GM18873 (cell line): Measurements from ENCODE around the gene DENND1A.
"Not testable (repeated sequence)": the region's sequence is repeated elsewhere in the genome, so short reads cannot be mapped to it uniquely, and the experiment has no call there.

Experiments used
- ATAC-seq: cut with Tn5 transposase; IDR thresholded peaks from one replicate; pipeline ENCODE4 v1.9.1; 2021; ENCODE audit warnings: mild to moderate bottlenecking, moderate library complexity, moderate number of reproducible peaks; ENCODE audit not compliant: unreplicated experiment, low FRiP score

The DENND1A gene

DNA sequence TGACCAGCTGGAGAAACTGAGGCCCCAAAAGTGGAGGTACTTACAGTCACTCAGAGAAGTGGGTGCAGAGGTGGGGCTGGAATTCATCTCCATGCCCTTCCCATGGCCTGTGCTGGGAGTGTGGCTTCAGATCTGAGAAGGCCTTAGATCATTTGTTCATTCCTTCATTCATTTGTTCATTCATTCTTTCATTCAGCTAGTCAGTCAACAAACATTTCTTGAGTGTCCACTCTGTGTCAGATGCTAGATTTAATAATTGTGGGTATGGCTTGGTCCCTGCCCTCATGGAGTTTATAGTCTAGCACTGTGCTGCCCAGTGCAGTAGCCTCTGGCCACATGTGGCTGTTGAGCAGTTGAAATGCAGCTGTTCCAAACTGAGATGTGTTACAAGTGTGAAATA, 593.0 kb downstream of the DENND1A start:
- no peak for ATAC-seq

- ATAC-seq = no peak
Measured at GRCh38 chr9:123336449-123336848, 593.5 kb downstream of the DENND1A start.

DNA sequence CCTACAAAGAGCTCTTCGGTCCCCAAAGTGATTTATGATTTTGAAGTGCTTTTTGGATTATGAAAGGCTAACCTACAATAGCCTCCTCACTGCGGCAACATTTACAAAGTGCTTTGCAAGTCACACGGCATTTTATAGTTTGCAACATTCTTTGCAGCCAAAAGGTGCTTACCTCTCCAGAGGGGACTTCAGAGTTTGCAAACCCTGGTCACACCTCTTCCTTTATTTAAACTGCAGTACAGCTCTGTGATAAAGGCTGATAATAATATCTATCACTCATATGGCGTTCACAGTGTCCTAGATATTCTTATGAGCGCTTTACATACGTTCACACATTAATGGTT, 594.0 kb downstream of the DENND1A start:
- no peak for ATAC-seq

DNA sequence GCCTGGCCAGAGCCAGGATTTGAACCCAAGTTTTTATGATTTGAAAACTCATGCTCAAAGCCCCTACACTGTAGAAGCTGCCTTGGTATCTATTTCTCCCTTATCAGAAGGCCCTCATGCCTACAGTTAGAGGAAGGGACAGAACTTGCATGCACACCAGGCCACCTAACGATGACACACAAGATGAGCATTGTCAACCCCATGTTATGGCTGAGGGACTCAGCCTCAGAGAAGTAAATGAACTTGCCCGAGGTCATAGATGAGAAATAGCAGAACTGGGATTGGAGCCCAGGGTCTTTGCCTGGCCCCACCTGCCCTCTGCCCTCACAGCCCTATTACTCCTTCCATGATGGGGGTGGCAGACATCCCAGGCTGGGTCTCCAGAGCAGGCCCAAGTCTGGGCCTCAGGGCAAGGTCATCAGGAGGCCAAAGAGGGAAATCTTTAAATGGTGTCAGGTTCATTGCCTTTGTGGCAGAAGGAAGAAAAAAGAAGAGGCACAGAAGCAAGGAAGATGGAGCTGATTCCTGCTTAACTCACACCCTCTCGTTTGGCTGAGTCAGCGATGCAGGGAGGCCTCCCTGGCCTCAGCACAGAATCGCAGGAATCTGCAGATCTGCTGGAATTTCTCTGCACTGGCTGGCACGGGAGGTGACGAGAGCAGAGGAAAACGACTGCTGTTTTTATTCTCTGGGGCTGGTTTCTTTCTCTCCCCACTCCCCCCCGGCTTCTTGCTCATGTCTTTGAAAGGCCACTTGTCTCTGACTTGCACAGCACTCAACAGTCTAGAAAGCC, 594.5 kb downstream of the DENND1A start:
- no peak for ATAC-seq

GRCh38 chr9:123334639-123335038, 595.3 kb downstream of the DENND1A start:
- no peak for ATAC-seq

- ATAC-seq = not testable (repeated sequence)
Measured at GRCh38 chr9:123333058-123333669, 596.8 kb downstream of the DENND1A start.

DNA sequence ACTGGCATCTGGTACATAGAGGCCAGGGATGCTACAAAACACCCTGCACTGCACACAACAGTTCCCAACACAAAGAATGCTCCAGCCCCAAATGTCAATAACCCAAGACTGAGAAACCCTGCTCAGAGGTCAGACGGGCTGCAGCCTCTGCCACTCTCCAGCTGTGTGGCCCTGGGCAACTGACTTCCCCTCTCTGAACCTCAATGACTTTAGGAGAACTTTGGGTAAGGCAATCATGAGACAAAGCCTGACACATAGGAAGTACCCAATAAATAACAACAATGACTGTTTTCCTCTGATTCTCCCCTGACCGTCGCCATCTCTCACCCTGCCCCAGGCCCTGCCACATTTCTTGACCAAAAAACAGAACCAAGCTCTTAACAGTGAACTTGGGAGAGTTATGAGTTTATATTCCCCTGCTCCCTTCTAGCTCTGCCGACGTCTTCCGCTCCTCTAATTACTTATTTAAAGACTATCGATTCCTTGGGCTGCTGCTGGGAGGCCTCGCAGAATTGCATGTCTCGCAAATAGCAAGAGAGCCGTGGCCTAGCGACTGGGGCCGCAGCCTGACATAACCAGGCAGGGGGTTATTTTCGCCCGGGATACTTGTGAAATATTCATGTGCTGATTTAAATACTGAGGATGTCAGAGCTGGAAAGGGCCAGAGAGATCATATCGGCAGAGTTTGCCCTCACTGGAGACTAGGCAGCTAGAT, 598.4 kb downstream of the DENND1A start:
- ATAC-seq = no peak
